DMS 273 (cell line): ENCODE results near the gene GPHA2.

Experiments used
- DNase-seq: peaks from one replicate; lab custom pipeline; 2025; ENCODE audit not compliant: unreplicated experiment; lab: John Stamatoyannopoulos, UW

GPHA2 gene

DNA sequence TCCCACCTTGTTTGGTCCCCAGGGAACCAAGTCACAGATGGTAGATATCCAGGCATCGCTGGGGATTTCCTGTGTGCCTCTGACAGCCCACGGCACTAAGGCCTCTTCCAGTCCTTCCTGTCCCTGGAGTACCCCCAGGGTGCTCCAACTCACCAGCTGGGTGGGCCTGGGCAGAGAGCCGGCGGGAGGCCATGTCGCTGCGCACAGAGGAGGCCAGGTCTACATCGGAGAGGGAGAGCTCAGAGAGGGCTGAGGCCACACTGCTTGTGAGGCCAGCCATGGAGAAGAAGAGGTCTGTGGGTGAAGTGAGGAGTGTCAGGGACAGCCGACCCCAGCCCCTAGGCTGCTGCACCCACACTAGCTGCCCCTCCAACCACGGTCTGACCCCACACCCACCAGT lies 24.0 kb downstream of the GPHA2 start:
- no peak for DNase-seq

GRCh38 chr11:64911142-64911541 lies 24.6 kb downstream of the GPHA2 start:
- no peak for DNase-seq

DNA sequence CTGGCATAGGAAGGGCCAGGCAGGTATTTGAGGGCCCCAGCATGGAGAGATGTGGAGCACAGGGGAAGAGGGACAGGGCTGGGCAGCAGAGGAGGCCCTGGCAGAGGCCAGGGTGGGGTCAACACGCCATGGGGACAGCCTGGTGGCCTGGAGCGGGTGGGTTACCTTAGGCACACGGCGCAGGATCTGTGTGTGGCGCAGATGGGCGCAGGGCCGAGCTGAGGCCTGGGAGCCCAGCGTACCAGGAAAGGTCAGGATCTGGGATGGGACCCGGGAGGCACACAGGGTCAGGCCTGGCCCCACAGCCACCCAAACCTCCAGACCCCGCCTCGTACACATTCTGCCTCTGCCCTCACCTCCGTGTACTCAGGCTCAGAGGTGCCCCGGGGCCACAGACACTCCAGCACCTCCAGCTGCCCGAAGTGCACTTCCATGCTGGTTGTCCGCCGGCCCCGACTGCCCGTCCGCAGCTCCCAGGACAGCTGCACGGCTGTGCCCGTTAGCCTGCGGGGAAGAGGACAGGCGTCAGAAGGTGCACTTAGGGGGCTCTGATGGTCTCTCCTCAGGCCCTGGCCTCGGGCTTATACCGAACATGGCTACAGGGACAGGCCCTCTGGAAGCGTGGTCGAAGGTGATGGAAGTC lies 25.1 kb downstream of the GPHA2 start:
- DNase-seq: no peak

- no peak for DNase-seq
Observed at GRCh38 chr11:64909653-64910343, 25.9 kb downstream of the GPHA2 start.

- no peak for DNase-seq
Observed at GRCh38 chr11:64908766-64909165, 26.9 kb downstream of the GPHA2 start.

DNA sequence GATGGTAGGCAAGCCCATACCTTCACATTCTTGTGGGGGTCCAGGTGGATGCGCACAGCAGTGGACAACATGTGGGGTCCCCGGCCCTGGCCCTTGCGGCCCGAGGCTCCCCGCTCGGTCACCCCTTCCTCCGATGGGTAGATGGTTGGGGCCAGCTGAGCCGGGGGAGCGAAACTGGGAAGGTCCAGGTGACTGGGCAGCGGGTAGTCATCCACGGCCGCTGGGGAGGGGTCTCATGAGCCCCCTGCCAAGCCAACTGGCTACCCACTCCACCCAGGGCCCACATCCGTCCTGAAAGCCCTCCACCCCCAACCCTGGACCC lies 29.4 kb downstream of the GPHA2 start:
- no peak for DNase-seq

GRCh38 chr11:64905516-64906313 lies 30.0 kb downstream of the GPHA2 start:
- DNase-seq: no peak

DNA sequence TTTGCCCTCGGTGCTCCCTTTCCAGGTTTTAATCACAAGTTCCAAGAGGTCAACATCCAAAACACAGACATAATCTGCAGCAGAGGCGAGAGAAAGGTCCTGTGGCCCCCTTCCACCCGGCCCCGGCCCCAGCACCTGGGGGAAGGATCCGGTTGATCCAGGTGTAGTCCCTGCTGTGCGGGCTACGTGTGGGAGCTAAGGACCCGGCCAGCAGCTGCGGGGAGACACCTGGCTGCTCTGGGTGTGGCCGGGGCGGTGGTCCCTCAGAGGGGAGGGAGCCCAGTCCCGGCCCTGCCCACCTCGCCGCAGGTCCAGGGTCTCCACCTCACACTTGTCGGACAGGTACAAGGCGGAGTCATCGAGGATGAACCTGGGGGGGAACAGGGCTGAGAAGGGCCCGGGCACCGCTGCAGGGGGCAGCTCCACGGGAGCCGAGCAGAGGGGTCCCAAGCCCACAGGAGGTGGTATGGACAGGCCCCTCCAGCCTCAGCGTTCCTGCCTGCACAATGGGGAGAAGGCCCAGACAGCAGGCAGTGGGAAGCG lies 32.3 kb downstream of the GPHA2 start:
- DNase-seq: no peak

GRCh38 chr11:64902102-64902900 lies 33.4 kb downstream of the GPHA2 start:
- no peak for DNase-seq

DNA sequence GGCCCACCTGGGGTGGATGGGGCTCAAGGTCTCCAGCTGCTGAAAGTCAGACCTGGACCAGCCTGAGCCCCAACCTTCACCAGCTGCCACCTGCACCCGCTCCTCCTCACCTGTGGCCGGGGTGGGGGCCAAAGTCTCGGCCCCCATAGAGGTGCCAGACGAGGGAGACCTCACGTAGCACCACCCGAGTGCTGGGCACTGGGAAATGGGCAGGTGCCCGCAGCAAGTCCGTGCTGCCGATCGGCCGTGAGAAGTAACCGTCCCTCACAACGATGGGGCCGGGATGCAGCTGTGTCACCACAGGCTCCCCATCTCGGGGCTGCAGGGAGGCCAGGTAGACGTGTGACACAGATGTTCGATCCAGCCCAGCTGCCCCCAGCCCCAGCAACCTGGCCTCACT lies 34.9 kb downstream of the GPHA2 start:
- no peak for DNase-seq

- DNase-seq: no peak
Observed at GRCh38 chr11:64900263-64900678, 35.4 kb downstream of the GPHA2 start.

GRCh38 chr11:64898541-64898940 lies 37.2 kb downstream of the GPHA2 start:
- no peak for DNase-seq

DNA sequence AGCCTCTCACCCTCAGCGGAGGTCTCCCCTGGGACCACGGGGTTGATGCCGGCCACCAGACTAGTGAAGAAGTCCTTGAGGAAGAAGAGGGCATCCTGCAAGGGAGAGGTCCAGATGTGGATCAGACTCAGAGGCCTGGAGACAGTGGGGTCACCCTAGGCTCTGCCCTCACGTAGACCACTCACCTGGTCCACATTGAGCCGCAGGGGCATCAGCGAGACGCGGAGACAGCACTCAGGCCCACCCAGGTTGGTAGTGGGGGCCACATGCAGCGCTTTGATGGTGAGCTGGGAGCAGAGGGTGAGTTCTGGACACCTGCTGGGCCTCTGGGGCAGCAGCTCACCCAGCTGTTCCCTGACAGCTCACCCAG lies 37.6 kb downstream of the GPHA2 start:
- no peak for DNase-seq

- DNase-seq: no peak
Observed at GRCh38 chr11:64897381-64898075, 38.2 kb downstream of the GPHA2 start.

DNA sequence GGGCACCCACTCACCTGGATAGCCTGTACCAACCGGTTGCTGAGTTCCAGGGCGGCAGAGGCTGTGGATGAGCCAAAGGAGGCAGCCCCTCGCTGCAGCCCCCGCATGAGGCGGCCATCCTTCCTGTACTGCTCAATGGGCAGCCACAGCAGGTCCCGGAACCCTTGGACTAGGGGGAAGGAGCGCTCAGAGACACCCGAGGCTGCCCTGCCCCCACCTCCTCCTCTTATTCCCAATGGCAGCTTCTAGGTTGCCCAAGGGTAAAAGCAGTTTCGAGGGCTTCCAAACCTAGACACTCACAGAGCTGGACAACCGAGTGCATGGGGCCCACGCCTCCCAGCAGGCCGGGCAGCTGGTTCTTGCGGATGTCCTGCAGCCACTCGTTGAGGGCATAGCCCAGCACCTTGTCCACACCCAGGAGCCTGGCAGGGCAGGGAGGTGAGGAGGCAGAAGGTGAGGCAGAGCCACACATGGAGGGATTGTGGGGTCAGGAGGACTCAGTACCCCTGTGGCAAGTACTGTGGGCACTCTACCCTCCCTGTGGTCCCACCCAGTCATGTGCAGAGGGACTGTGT lies 39.2 kb downstream of the GPHA2 start:
- no peak for DNase-seq

DNA sequence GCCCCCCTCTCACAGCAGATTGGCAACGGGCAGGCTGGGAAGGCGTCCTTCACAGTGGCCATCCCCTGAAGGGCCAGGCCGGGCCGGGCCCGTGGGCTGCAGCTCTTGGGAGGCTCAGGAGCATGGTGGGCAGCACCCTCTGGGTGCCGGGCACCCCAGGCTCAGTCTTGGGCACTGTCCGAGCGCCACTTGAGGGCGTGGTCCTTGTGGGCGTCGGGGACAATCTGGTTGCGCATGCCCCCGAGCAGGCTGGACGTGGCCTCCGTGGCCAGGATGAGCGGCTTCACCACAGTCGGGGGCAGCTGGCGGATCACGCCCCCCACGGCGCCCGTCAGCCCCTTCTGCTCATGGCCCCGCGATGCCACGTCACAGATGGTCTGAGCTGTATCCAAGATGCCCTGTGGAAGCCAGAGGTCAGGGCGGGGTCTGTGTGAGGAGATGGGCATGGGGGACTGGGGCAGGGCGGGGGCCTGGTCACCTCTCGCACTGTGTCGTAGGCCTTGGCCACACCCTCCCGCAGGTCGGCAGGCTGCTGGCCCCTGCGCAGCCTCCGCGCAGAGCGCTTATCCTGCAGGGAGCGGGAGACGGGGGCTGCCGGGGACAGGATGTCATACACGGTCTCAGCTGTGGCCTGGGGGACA lies 40.8 kb downstream of the GPHA2 start:
- no peak for DNase-seq

DNA sequence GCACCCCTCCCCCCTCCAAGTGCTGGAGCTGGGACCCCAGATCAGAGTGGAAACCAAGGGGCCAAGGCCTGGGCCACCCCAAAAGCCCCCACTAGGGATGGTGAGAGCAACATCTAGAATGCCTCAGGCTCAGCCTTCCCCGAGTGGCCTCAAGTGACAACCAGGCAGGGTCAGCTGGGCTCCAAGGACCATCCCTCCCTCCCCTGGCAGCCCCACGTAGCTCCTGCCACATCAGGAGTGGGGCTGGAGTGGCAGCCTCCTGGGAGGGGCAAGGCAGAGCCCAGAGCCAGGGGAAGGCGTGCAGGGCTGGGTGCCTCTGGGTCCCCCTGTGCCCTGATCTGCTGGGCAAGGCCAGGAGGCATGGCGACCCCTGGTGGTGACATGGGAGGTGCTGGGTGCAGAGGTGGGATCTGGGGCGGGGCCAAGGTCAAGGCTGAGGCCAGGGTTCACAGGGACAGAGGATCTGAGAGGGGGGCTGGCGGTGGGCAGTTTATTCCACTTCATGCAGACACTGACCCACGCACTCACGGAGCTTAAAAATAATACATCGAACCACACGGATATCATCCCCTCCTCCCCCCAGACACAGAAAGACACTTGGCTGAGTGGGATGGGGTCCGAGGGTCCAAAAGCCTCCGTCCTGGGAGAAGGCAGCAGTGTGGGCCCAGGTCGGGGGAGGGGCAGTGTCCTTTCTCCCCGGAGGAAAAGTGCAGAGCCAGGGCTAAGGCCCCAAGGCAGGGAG lies 41.5 kb downstream of the GPHA2 start:
- DNase-seq: peak; percentile 87

DNA sequence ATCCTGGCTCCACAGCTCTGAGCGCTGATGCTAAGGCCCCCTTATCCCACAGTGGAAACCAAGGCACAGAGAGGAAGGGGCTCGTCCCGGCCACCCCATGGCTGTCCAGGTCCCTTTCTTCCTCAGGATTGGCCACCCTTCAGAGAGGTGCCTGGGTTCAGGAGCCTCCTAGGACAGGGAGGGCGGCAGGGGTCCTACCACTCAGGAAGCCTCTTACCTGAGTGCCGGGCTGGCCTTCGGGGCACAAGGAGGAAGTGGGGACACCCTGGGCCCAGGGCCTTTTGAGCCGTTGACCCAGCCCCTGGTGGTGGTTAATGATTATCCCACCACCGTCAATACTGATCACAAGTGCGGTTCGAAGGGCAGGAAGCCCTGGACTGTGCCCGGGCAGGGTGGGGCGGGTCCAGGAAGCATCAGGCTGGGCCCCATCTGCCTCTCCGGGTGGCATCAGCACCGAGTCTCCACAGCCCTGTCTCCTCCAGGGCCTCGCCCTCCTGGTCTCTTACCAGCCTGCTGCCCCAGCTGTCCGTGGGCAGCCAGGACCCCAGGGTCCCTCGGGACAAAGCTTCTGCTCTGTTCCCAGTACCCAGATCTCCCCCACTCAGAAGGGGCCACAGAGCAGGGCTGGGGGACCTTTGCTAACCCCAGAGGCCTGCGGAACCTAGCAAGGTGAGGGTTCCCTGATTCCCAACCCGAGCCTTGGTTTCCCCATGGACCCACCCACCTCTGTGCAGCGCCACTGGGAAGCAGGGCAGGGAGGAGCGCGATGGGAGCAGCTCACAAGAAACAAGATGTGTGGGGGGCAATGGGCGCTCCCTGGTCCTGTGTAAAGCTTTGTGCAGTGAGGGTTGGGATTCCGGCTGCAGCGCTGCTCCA lies 42.3 kb downstream of the GPHA2 start:
- DNase-seq: no peak
